H9 (cell line): ENCODE measurements around the gene TGOLN2. TPM values are rescaled to one million over a fixed set of nuclear protein-coding genes. Genes with fewer than 3 reads are reported as not detected.
"Not testable (repeated sequence)": the region's sequence is repeated elsewhere in the genome, so short reads cannot be mapped to it uniquely, and the experiment has no call there.

Source experiments
- DNase-seq: peaks from one replicate; pipeline ENCODE4 v3.0.0-alpha.2; 2017
- H2AFZ ChIP-seq: one replicate; pipeline ENCODE4 v1.6.1; 2013; ENCODE audit warnings: mild to moderate bottlenecking, low read length, control low read depth, moderate library complexity
- H2AK5ac ChIP-seq: 2 replicates; pipeline ENCODE4 v1.6.1; 2013; ENCODE audit warnings: low read length, control low read depth, mixed read lengths; ENCODE audit not compliant: insufficient read length
- H2BK120ac ChIP-seq: one replicate; pipeline ENCODE4 v1.6.1; 2013; ENCODE audit warnings: low read depth, mild to moderate bottlenecking, low read length, control low read depth, inconsistent platforms; ENCODE audit not compliant: poor library complexity, severe bottlenecking
- H2BK12ac ChIP-seq: 2 replicates; pipeline ENCODE4 v1.6.1; 2013; ENCODE audit warnings: low read length, control low read depth, mixed read lengths, low read depth; ENCODE audit not compliant: insufficient read length
- H2BK15ac ChIP-seq: 2 replicates; pipeline ENCODE4 v1.6.1; 2013; ENCODE audit warnings: low read depth, low read length, control low read depth
- H2BK20ac ChIP-seq: one replicate; pipeline ENCODE4 v1.6.1; 2013; ENCODE audit warnings: low read depth, mild to moderate bottlenecking, low read length, control low read depth, inconsistent platforms; ENCODE audit not compliant: poor library complexity, severe bottlenecking
- H2BK5ac ChIP-seq: 2 replicates; pipeline ENCODE4 v1.6.1; 2013; ENCODE audit warnings: low read length, control low read depth, mixed read lengths; ENCODE audit not compliant: insufficient read length
- H3K14ac ChIP-seq: 2 replicates; pipeline ENCODE4 v1.6.1; 2013; ENCODE audit warnings: low read length, control low read depth; ENCODE audit not compliant: insufficient read depth
- H3K18ac ChIP-seq: 2 replicates; pipeline ENCODE4 v1.6.1; 2013; ENCODE audit warnings: low read depth, mild to moderate bottlenecking, mixed read lengths, low read length, control low read depth; ENCODE audit not compliant: insufficient read length
- H3K23ac ChIP-seq: 2 replicates; pipeline ENCODE4 v1.6.1; 2013; ENCODE audit warnings: low read length, control low read depth, mixed read lengths, low read depth; ENCODE audit not compliant: insufficient read length
- H3K23me2 ChIP-seq: 2 replicates; pipeline ENCODE4 v1.6.1; 2013; ENCODE audit warnings: low read depth, mild to moderate bottlenecking, mixed read lengths, low read length, control low read depth; ENCODE audit not compliant: insufficient read length, poor library complexity, severe bottlenecking
- H3K27ac ChIP-seq: 2 replicates; pipeline ENCODE4 v1.5.1; 2013; ENCODE audit warnings: low read length, control low read depth, mixed read lengths, low read depth; ENCODE audit not compliant: insufficient read length
- H3K27me3 ChIP-seq: 2 replicates; pipeline ENCODE4 v1.6.1; 2013; ENCODE audit warnings: low read length, control low read depth, inconsistent platforms; ENCODE audit not compliant: insufficient read depth
- H3K4ac ChIP-seq: 2 replicates; pipeline ENCODE4 v1.6.1; 2013; ENCODE audit warnings: low read depth, mild to moderate bottlenecking, control low read depth, inconsistent platforms, low read length, moderate library complexity
- H3K4me1 ChIP-seq: 2 replicates; pipeline ENCODE4 v1.6.1; 2013; ENCODE audit warnings: low read length, control low read depth, inconsistent platforms; ENCODE audit not compliant: insufficient read depth
- H3K4me2 ChIP-seq: 2 replicates; pipeline ENCODE4 v1.6.1; 2013; ENCODE audit warnings: low read length, control low read depth, mixed read lengths; ENCODE audit not compliant: insufficient read length, insufficient read depth
- H3K56ac ChIP-seq: 2 replicates; pipeline ENCODE4 v1.6.1; 2013; ENCODE audit warnings: low read depth, mild to moderate bottlenecking, mixed read lengths, low read length, control low read depth; ENCODE audit not compliant: insufficient read length
- H3K79me1 ChIP-seq: 2 replicates; pipeline ENCODE4 v1.6.1; 2013; ENCODE audit warnings: low read depth, mild to moderate bottlenecking, moderate library complexity, low read length, control low read depth, inconsistent platforms; ENCODE audit not compliant: insufficient read depth, poor library complexity, severe bottlenecking
- H3K79me2 ChIP-seq: 2 replicates; pipeline ENCODE4 v1.6.1; 2013; ENCODE audit warnings: low read length, control low read depth, inconsistent platforms; ENCODE audit not compliant: insufficient read depth
- H3K9ac ChIP-seq: 2 replicates; pipeline ENCODE4 v1.6.1; 2013; ENCODE audit warnings: low read length, control low read depth, mixed read lengths; ENCODE audit not compliant: insufficient read length; ENCODE audit errors: extremely low read depth
- H3K9me3 ChIP-seq: one replicate; pipeline ENCODE4 v1.6.1; 2013; ENCODE audit warnings: low read depth, low read length, inconsistent platforms; ENCODE audit not compliant: control insufficient read depth
- H3T11ph ChIP-seq: one replicate; pipeline ENCODE4 v1.6.1; 2013; ENCODE audit warnings: mild to moderate bottlenecking, low read length, control low read depth, inconsistent platforms
- H4K20me1 ChIP-seq: one replicate; pipeline ENCODE4 v1.6.1; 2013; ENCODE audit not compliant: control insufficient read depth, insufficient read length, insufficient read depth
- H4K5ac ChIP-seq: 2 replicates; pipeline ENCODE4 v1.6.1; 2013; ENCODE audit warnings: low read depth, mild to moderate bottlenecking, mixed read lengths, low read length, control low read depth; ENCODE audit not compliant: insufficient read length
- H4K8ac ChIP-seq: replicated peaks from 2 replicates; pipeline ENCODE4 v1.6.1; 2013; ENCODE audit warnings: low read length, control low read depth, mixed read lengths, low read depth; ENCODE audit not compliant: insufficient read length
- H4K91ac ChIP-seq: 2 replicates; pipeline ENCODE4 v1.6.1; 2013; ENCODE audit warnings: low read depth, mild to moderate bottlenecking, moderate library complexity, mixed read lengths, low read length, control low read depth; ENCODE audit not compliant: insufficient read length
- H3K27ac Mint-ChIP-seq, 3 experiments: 2 replicates in 2 of 3; 3 replicates in 1 of 3; pipeline ENCODE4 v1.8.0; 2020 to 2021; ENCODE audit warnings: mixed read lengths in 3 of 3, mild to moderate bottlenecking in 1 of 3, moderate library complexity in 1 of 3
- H3K27me3 Mint-ChIP-seq: 2 replicates; pipeline ENCODE4 v1.8.0; 2021; ENCODE audit warnings: low read depth, mild to moderate bottlenecking, moderate library complexity, mixed read lengths
- H3K36me3 Mint-ChIP-seq, 3 experiments: 2 replicates in 2 of 3; 3 replicates in 1 of 3; pipeline ENCODE4 v1.8.0; 2020 to 2021; ENCODE audit warnings: low read depth in 3 of 3, mixed read lengths in 3 of 3; ENCODE audit not compliant: insufficient read depth in 1 of 3
- H3K4me1 Mint-ChIP-seq, 2 experiments: 2 replicates each; pipeline ENCODE4 v1.8.0; 2020; ENCODE audit warnings: mixed read lengths in 2 of 2
- H3K4me3 Mint-ChIP-seq, 2 experiments: 2 replicates in 1 of 2; 3 replicates in 1 of 2; pipeline ENCODE4 v1.8.0; 2020 to 2021; ENCODE audit warnings: mild to moderate bottlenecking in 2 of 2, mixed read lengths in 2 of 2, moderate library complexity in 1 of 2
- H3K9me3 Mint-ChIP-seq, 2 experiments: 2 replicates in 1 of 2; 3 replicates in 1 of 2; pipeline ENCODE4 v1.8.0; 2020; ENCODE audit warnings: mild to moderate bottlenecking in 2 of 2, mixed read lengths in 2 of 2, moderate library complexity in 1 of 2
- CTCF ChIP-seq: fragments of 200-600 bp; sonication (generic); conservative IDR thresholded peaks from 3 replicates; pipeline ENCODE4 v1.8.0; 2021; ENCODE audit warnings: antibody characterized with exemption, mild to moderate bottlenecking
- WGBS: extraction: QIAGEN DNeasy Blood & Tissue Kit; methylation state at CpG from one replicate; pipeline ENCODE4 v1.1.7; 2013; ENCODE audit warnings: missing lambda C conversion rate, low lambda C conversion rate, mixed read lengths; ENCODE audit not compliant: insufficient read length; ENCODE audit errors: extremely low coverage; 5-methylcytosine and 5-hydroxymethylcytosine counted together
- total RNA-seq: library from RNA; stranded (reverse); gene quantifications from 2 replicates; pipeline ENCODE4 v1.2.1, GENCODE V29; 2021

TGOLN2 gene
- total RNA-seq, 1 experiment from 2014 or later, result 47.8 TPM

- Mint-ChIP-seq H3K4me1 (peaks cover 0 to 2% of the 10 kb centered on the region in 2 experiments; a peak in 1 of 4 replicates), H3K4me3 (no peak overlapping the region), H3K9me3 (no peaks in the 10 kb centered on the region), H3K27me3 (no peaks in the 10 kb centered on the region; the same call in 1 of the 2 replicates), H3K27ac (no peak overlapping the region), H3K36me3 (peaks cover 29 to 57% (median 53%) of the 10 kb centered on the region in 3 experiments; a peak in 6 of 7 replicates)
- no peak overlapping the region for H2BK15ac ChIP-seq
- H3K79me1 ChIP-seq, result no peaks in the 10 kb centered on the region
- H3K4me1 ChIP-seq, result no peaks in the 10 kb centered on the region
- H2BK20ac ChIP-seq, result no peak overlapping the region
- H3K79me2 ChIP-seq, result no peaks in the 10 kb centered on the region
- H3K27me3 ChIP-seq, result no peaks in the 10 kb centered on the region
- H4K20me1 ChIP-seq, result no peaks in the 10 kb centered on the region
- no peak overlapping the region for H4K5ac ChIP-seq
- no peak for TF ChIP-seq CTCF
- no CpG with 5 or more reads among the region's 11 CpGs for WGBS
- no peak overlapping the region for H3K27ac ChIP-seq
- no peak overlapping the region for H4K8ac ChIP-seq
- no peak overlapping the region for H2AK5ac ChIP-seq
- H3K9me3 ChIP-seq, result no peaks in the 10 kb centered on the region
- no peak overlapping the region for H2BK5ac ChIP-seq
- no peaks in the 10 kb centered on the region for H3K23me2 ChIP-seq
- no peak for DNase-seq
- H2BK120ac ChIP-seq, result no peak overlapping the region
- no peak overlapping the region for H3K4ac ChIP-seq
- no peak overlapping the region for H2AFZ ChIP-seq
- H3K56ac ChIP-seq, result no peak overlapping the region
- H3K9ac ChIP-seq, result no peak overlapping the region
- H4K91ac ChIP-seq, result no peak overlapping the region
- H3K14ac ChIP-seq, result no peak overlapping the region
- H3T11ph ChIP-seq, result no peak overlapping the region
- H3K23ac ChIP-seq, result no peak overlapping the region
- H2BK12ac ChIP-seq, result no peak overlapping the region
- H3K18ac ChIP-seq, result no peak overlapping the region
- no peak overlapping the region for H3K4me2 ChIP-seq
These were observed 9.3 kb downstream of the TGOLN2 start for GRCh38 chr2:85318222-85319074.

- not testable (repeated sequence) for H2BK20ac ChIP-seq, H4K8ac ChIP-seq, H3K4me2 ChIP-seq, H3K27ac Mint-ChIP-seq, H3K4me1 ChIP-seq, H3K79me2 ChIP-seq, H3K4me1 Mint-ChIP-seq, DNase-seq, H3K9ac ChIP-seq, H3T11ph ChIP-seq, H3K23me2 ChIP-seq, H3K27me3 Mint-ChIP-seq, H2AK5ac ChIP-seq, H2BK5ac ChIP-seq, H3K27ac ChIP-seq, H2BK15ac ChIP-seq, H4K20me1 ChIP-seq, H3K23ac ChIP-seq, H2BK120ac ChIP-seq, H2BK12ac ChIP-seq, H3K79me1 ChIP-seq, H3K14ac ChIP-seq, H2AFZ ChIP-seq, H4K5ac ChIP-seq, H3K9me3 ChIP-seq, H3K18ac ChIP-seq, H3K4me3 Mint-ChIP-seq, H3K9me3 Mint-ChIP-seq, H3K4ac ChIP-seq, H3K56ac ChIP-seq, H3K27me3 ChIP-seq, H4K91ac ChIP-seq
- no CpG with 5 or more reads among the region's 5 CpGs for WGBS
- H3K36me3 Mint-ChIP-seq, result peaks cover 13 to 33% (median 29%) of the 10 kb centered on the region in 3 experiments; a peak in 6 of 7 replicates
These were observed 11.9 kb downstream of the TGOLN2 start for GRCh38 chr2:85315921-85316320.
